ENCODE results near the gene IL2RA. TPM values are rescaled to one million over a fixed set of nuclear protein-coding genes. Genes with fewer than 3 reads are reported as not detected.

The IL2RA gene
- total RNA-seq, 3 donors from 2014 or later, result 0.33 to 1.3 (median 0.88) TPM

DNA sequence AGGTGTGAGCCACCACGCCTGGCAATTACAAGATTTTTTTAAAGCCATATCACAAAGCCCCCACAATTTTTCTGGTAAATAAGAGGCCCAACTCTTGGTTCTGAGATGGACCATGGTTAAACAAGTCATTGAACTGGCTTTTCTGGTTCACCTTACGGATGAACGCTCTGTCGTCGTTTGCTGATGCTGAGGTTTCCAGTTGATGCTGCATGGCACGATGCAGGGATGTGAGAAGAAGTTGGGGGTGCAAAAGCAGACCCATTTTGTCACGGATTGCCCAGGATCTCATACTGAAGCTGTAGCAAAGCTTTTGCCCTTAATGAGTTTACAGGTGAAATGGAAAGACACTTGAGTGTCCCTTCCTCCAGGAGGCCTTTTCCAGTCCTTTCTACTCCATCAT, 2.0 kb upstream of the IL2RA start:
- Histone ChIP-seq H3K9me3 (no peaks in the 10 kb centered on the region), H3K36me3 (no peaks in the 10 kb centered on the region), H3K27me3 (no peaks in the 10 kb centered on the region), H3K4me3 (no peak overlapping the region), H3K4me1 (no peaks in the 10 kb centered on the region), H3K27ac (no peak overlapping the region)
- DNase-seq (ENCODE audit: low spot score in 2 of 2), result no peak
- TF ChIP-seq POLR2AphosphoS5 (IDR thresholded peaks at IDR 0.05), result no peak
- TF ChIP-seq CTCF (IDR thresholded peaks at IDR 0.05), result no peak
- no peak for TF ChIP-seq POLR2A (IDR thresholded peaks at IDR 0.05)
- intact Hi-C loops (cut with DNase I; ENCODE audit: low total_unique reads), result no loop called here

DNA sequence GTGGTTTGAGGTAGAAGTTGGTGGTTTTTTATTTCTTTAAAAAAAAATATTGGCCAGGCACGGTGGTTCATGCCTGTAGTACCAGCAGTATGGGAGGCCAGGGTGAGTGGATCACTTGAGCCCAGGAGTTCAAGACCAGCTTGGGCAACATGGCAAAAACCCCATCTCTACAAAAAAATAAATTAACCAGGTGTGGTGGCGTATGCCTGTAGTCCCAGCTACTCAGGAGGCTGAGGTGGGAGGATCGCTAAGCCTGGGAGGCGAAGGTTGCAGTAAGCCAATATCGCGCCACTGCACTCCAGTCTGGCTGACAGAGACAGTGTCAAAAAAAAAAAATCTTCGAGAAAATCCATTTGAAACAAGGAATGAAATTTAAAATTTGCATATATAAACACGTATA, 1.1 kb downstream of the IL2RA start:
- no peak overlapping the region for H3K4me3 ChIP-seq
- TF ChIP-seq POLR2AphosphoS5 (IDR thresholded peaks at IDR 0.05), result no peak
- no peak for TF ChIP-seq POLR2A (IDR thresholded peaks at IDR 0.05)
- TF ChIP-seq CTCF (IDR thresholded peaks at IDR 0.05), result no peak
- H3K27me3 ChIP-seq, result no peaks in the 10 kb centered on the region
- H3K27ac ChIP-seq, result no peak overlapping the region
- no peaks in the 10 kb centered on the region for H3K36me3 ChIP-seq
- intact Hi-C loops (cut with DNase I; ENCODE audit: low total_unique reads), result no loop called here
- H3K4me1 ChIP-seq, result no peaks in the 10 kb centered on the region
- DNase-seq (ENCODE audit: low spot score in 2 of 2), result no peak
- no peaks in the 10 kb centered on the region for H3K9me3 ChIP-seq

DNA sequence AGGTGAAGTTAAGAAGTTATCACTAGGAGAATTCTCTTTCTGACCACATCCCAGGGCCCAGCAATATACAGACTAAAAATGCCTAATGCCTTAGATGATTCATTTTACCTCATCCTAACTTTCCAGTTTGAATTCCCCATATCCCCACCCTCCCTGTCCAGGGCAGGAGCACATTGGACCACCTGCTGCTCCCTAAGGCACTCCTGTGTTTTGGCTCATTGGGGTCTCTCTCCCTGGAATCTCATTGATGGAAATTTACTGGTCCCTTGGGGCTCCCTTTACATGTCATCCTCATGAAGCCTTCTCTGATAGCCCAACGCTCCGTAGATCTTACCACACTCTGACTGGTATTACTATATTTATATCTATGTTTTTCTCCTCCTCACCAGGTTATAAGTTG, 2.7 kb downstream of the IL2RA start:
- Histone ChIP-seq H3K4me1 (no peaks in the 10 kb centered on the region), H3K9me3 (no peaks in the 10 kb centered on the region), H3K27ac (no peak overlapping the region), H3K36me3 (no peaks in the 10 kb centered on the region), H3K4me3 (no peak overlapping the region), H3K27me3 (no peaks in the 10 kb centered on the region)
- intact Hi-C loops (cut with DNase I; ENCODE audit: low total_unique reads), result loop anchor here (5.0 kb wide), 1 partner anchor 1333 kb away; no protein-coding TSS in a partner anchor
- no peak for TF ChIP-seq CTCF (IDR thresholded peaks at IDR 0.05)
- no peak for TF ChIP-seq POLR2AphosphoS5 (IDR thresholded peaks at IDR 0.05)
- no peak for TF ChIP-seq POLR2A (IDR thresholded peaks at IDR 0.05)
- DNase-seq (ENCODE audit: low spot score in 2 of 2), result no peak

DNA sequence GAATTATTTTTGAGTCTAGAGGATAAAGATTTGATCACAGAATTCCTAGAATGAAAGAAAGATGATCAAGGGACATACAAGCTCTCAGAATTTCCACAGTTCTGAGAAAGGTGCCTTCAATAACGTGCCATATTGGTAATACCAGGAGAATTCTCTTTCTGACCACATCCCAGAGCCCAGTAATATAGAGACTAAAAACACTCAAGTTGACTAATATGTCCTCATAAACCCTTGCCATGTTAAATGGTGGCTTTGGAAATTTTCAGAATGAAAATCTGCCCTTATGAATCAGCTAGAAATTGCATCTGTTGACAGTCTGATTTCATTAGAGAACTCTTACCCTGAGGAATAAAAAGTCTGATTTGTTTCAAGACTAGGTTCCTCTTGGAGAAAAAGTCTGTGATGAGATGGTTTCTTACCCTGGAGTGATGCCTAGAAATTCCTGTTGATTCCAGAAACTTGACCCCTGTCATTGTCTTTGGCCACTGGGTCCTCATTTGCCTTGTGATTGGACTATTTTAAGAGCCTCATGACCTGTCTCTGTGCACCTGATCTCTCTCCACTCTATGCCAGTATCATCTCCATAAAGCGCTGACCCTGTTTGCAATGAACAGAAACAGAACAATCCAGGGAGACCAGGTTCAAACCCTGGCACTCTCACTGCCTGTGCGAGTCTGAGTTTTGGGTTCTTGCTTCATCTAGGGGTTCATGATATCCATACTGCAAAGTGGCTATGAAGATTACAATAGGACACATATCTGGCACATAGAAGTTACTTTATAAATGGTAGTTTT, 3.3 kb downstream of the IL2RA start:
- H3K4me1 ChIP-seq, result no peaks in the 10 kb centered on the region

More for the DNA sequence above, 3.3 kb downstream of the IL2RA start:
- Histone ChIP-seq H3K27me3 (no peaks in the 10 kb centered on the region), H3K9me3 (no peaks in the 10 kb centered on the region), H3K4me3 (no peak overlapping the region), H3K27ac (no peak overlapping the region), H3K36me3 (no peaks in the 10 kb centered on the region)
- no peak for TF ChIP-seq CTCF (IDR thresholded peaks at IDR 0.05)
- TF ChIP-seq POLR2AphosphoS5 (IDR thresholded peaks at IDR 0.05), result no peak
- no peak for TF ChIP-seq POLR2A (IDR thresholded peaks at IDR 0.05)
- intact Hi-C loops (cut with DNase I; ENCODE audit: low total_unique reads), result loop anchor here (5.0 kb wide), 1 partner anchor 1333 kb away; no protein-coding TSS in a partner anchor
- DNase-seq (ENCODE audit: low spot score in 2 of 2), result no peak

All from breast epithelium (tissue), 4 donors.